ENCODE results near the gene MFN2.
"Not testable (repeated sequence)": the region's sequence is repeated elsewhere in the genome, so short reads cannot be mapped to it uniquely, and the experiment has no call there.

The MFN2 gene

GRCh38 chr1:11979851-11980675 lies at the start of gene MFN2:
TSS of gene MFN2 (plus strand) at chr1:11980444. CDS start at chr1:11989169, 8,725 bp downstream.
- in situ Hi-C loops (cut with MboI; ENCODE audit: low sequenced_read_pairs, unreplicated experiment), result no loop called here
- peak; percentile 98 for DNase-seq (ENCODE audit: low spot score)
- TF ChIP-seq CTCF (IDR thresholded peaks at IDR 0.05; ENCODE audit: borderline replicate concordance, control extremely low read depth, extremely low read depth, insufficient read depth, missing control alignments), result no peak

GRCh38 chr1:11930571-11931445 lies 49.4 kb upstream of the MFN2 start:
- no peak for DNase-seq (ENCODE audit: low spot score)
- in situ Hi-C loops (cut with MboI; ENCODE audit: low sequenced_read_pairs, unreplicated experiment), result no loop called here
- no peak for TF ChIP-seq CTCF (IDR thresholded peaks at IDR 0.05; ENCODE audit: borderline replicate concordance, control extremely low read depth, extremely low read depth, insufficient read depth, missing control alignments)

GRCh38 chr1:11931845-11932244 lies 48.4 kb upstream of the MFN2 start:
- in situ Hi-C loops (cut with MboI; ENCODE audit: low sequenced_read_pairs, unreplicated experiment), result no loop called here
- no peak for DNase-seq (ENCODE audit: low spot score)
- TF ChIP-seq CTCF (IDR thresholded peaks at IDR 0.05; ENCODE audit: borderline replicate concordance, control extremely low read depth, extremely low read depth, insufficient read depth, missing control alignments), result no peak

GRCh38 chr1:11934302-11935056 lies 45.8 kb upstream of the MFN2 start, which contains the start of gene PLOD1:
TSS of gene PLOD1 (plus strand) at chr1:11934717. CDS start at chr1:11934780, 63 bp downstream.
- in situ Hi-C loops (cut with MboI; ENCODE audit: low sequenced_read_pairs, unreplicated experiment), result no loop called here
- DNase-seq (ENCODE audit: low spot score), result peak; percentile 97
- TF ChIP-seq CTCF (IDR thresholded peaks at IDR 0.05; ENCODE audit: borderline replicate concordance, control extremely low read depth, extremely low read depth, insufficient read depth, missing control alignments), result no peak

GRCh38 chr1:11935057-11935412 lies 45.2 kb upstream of the MFN2 start:
- no peak for DNase-seq (ENCODE audit: low spot score)
- TF ChIP-seq CTCF (IDR thresholded peaks at IDR 0.05; ENCODE audit: borderline replicate concordance, control extremely low read depth, extremely low read depth, insufficient read depth, missing control alignments), result no peak
- in situ Hi-C loops (cut with MboI; ENCODE audit: low sequenced_read_pairs, unreplicated experiment), result no loop called here

- DNase-seq (ENCODE audit: low spot score); in situ Hi-C loops (cut with MboI; ENCODE audit: low sequenced_read_pairs, unreplicated experiment): not testable (repeated sequence)
Measured at GRCh38 chr1:11935733-11936132, 44.5 kb upstream of the MFN2 start.

Data from GM13976 (cell line).